H9 (cell line): Measurements from ENCODE around the gene PRR29. TPM values are rescaled to one million over a fixed set of nuclear protein-coding genes. Genes with fewer than 3 reads are reported as not detected.

ENCODE experiments used
- DNase-seq: peaks from one replicate; pipeline ENCODE4 v3.0.0-alpha.2; 2017
- H2AFZ ChIP-seq: one replicate; pipeline ENCODE4 v1.6.1; 2013; ENCODE audit warnings: mild to moderate bottlenecking, low read length, control low read depth, moderate library complexity
- H2AK5ac ChIP-seq: 2 replicates; pipeline ENCODE4 v1.6.1; 2013; ENCODE audit warnings: low read length, control low read depth, mixed read lengths; ENCODE audit not compliant: insufficient read length
- H2BK120ac ChIP-seq: one replicate; pipeline ENCODE4 v1.6.1; 2013; ENCODE audit warnings: low read depth, mild to moderate bottlenecking, low read length, control low read depth, inconsistent platforms; ENCODE audit not compliant: poor library complexity, severe bottlenecking
- H2BK12ac ChIP-seq: 2 replicates; pipeline ENCODE4 v1.6.1; 2013; ENCODE audit warnings: low read length, control low read depth, mixed read lengths, low read depth; ENCODE audit not compliant: insufficient read length
- H2BK15ac ChIP-seq: 2 replicates; pipeline ENCODE4 v1.6.1; 2013; ENCODE audit warnings: low read depth, low read length, control low read depth
- H2BK20ac ChIP-seq: one replicate; pipeline ENCODE4 v1.6.1; 2013; ENCODE audit warnings: low read depth, mild to moderate bottlenecking, low read length, control low read depth, inconsistent platforms; ENCODE audit not compliant: poor library complexity, severe bottlenecking
- H2BK5ac ChIP-seq: 2 replicates; pipeline ENCODE4 v1.6.1; 2013; ENCODE audit warnings: low read length, control low read depth, mixed read lengths; ENCODE audit not compliant: insufficient read length
- H3K14ac ChIP-seq: 2 replicates; pipeline ENCODE4 v1.6.1; 2013; ENCODE audit warnings: low read length, control low read depth; ENCODE audit not compliant: insufficient read depth
- H3K18ac ChIP-seq: 2 replicates; pipeline ENCODE4 v1.6.1; 2013; ENCODE audit warnings: low read depth, mild to moderate bottlenecking, mixed read lengths, low read length, control low read depth; ENCODE audit not compliant: insufficient read length
- H3K23ac ChIP-seq: 2 replicates; pipeline ENCODE4 v1.6.1; 2013; ENCODE audit warnings: low read length, control low read depth, mixed read lengths, low read depth; ENCODE audit not compliant: insufficient read length
- H3K23me2 ChIP-seq: 2 replicates; pipeline ENCODE4 v1.6.1; 2013; ENCODE audit warnings: low read depth, mild to moderate bottlenecking, mixed read lengths, low read length, control low read depth; ENCODE audit not compliant: insufficient read length, poor library complexity, severe bottlenecking
- H3K27ac ChIP-seq: 2 replicates; pipeline ENCODE4 v1.5.1; 2013; ENCODE audit warnings: low read length, control low read depth, mixed read lengths, low read depth; ENCODE audit not compliant: insufficient read length
- H3K27me3 ChIP-seq: 2 replicates; pipeline ENCODE4 v1.6.1; 2013; ENCODE audit warnings: low read length, control low read depth, inconsistent platforms; ENCODE audit not compliant: insufficient read depth
- H3K4ac ChIP-seq: 2 replicates; pipeline ENCODE4 v1.6.1; 2013; ENCODE audit warnings: low read depth, mild to moderate bottlenecking, control low read depth, inconsistent platforms, low read length, moderate library complexity
- H3K4me1 ChIP-seq: 2 replicates; pipeline ENCODE4 v1.6.1; 2013; ENCODE audit warnings: low read length, control low read depth, inconsistent platforms; ENCODE audit not compliant: insufficient read depth
- H3K4me2 ChIP-seq: 2 replicates; pipeline ENCODE4 v1.6.1; 2013; ENCODE audit warnings: low read length, control low read depth, mixed read lengths; ENCODE audit not compliant: insufficient read length, insufficient read depth
- H3K56ac ChIP-seq: 2 replicates; pipeline ENCODE4 v1.6.1; 2013; ENCODE audit warnings: low read depth, mild to moderate bottlenecking, mixed read lengths, low read length, control low read depth; ENCODE audit not compliant: insufficient read length
- H3K79me1 ChIP-seq: 2 replicates; pipeline ENCODE4 v1.6.1; 2013; ENCODE audit warnings: low read depth, mild to moderate bottlenecking, moderate library complexity, low read length, control low read depth, inconsistent platforms; ENCODE audit not compliant: insufficient read depth, poor library complexity, severe bottlenecking
- H3K79me2 ChIP-seq: 2 replicates; pipeline ENCODE4 v1.6.1; 2013; ENCODE audit warnings: low read length, control low read depth, inconsistent platforms; ENCODE audit not compliant: insufficient read depth
- H3K9ac ChIP-seq: 2 replicates; pipeline ENCODE4 v1.6.1; 2013; ENCODE audit warnings: low read length, control low read depth, mixed read lengths; ENCODE audit not compliant: insufficient read length; ENCODE audit errors: extremely low read depth
- H3K9me3 ChIP-seq: one replicate; pipeline ENCODE4 v1.6.1; 2013; ENCODE audit warnings: low read depth, low read length, inconsistent platforms; ENCODE audit not compliant: control insufficient read depth
- H3T11ph ChIP-seq: one replicate; pipeline ENCODE4 v1.6.1; 2013; ENCODE audit warnings: mild to moderate bottlenecking, low read length, control low read depth, inconsistent platforms
- H4K20me1 ChIP-seq: one replicate; pipeline ENCODE4 v1.6.1; 2013; ENCODE audit not compliant: control insufficient read depth, insufficient read length, insufficient read depth
- H4K5ac ChIP-seq: 2 replicates; pipeline ENCODE4 v1.6.1; 2013; ENCODE audit warnings: low read depth, mild to moderate bottlenecking, mixed read lengths, low read length, control low read depth; ENCODE audit not compliant: insufficient read length
- H4K8ac ChIP-seq: replicated peaks from 2 replicates; pipeline ENCODE4 v1.6.1; 2013; ENCODE audit warnings: low read length, control low read depth, mixed read lengths, low read depth; ENCODE audit not compliant: insufficient read length
- H4K91ac ChIP-seq: 2 replicates; pipeline ENCODE4 v1.6.1; 2013; ENCODE audit warnings: low read depth, mild to moderate bottlenecking, moderate library complexity, mixed read lengths, low read length, control low read depth; ENCODE audit not compliant: insufficient read length
- H3K27ac Mint-ChIP-seq, 3 experiments: 2 replicates in 2 of 3; 3 replicates in 1 of 3; pipeline ENCODE4 v1.8.0; 2020 to 2021; ENCODE audit warnings: mixed read lengths in 3 of 3, mild to moderate bottlenecking in 1 of 3, moderate library complexity in 1 of 3
- H3K27me3 Mint-ChIP-seq: 2 replicates; pipeline ENCODE4 v1.8.0; 2021; ENCODE audit warnings: low read depth, mild to moderate bottlenecking, moderate library complexity, mixed read lengths
- H3K36me3 Mint-ChIP-seq, 3 experiments: 2 replicates in 2 of 3; 3 replicates in 1 of 3; pipeline ENCODE4 v1.8.0; 2020 to 2021; ENCODE audit warnings: low read depth in 3 of 3, mixed read lengths in 3 of 3; ENCODE audit not compliant: insufficient read depth in 1 of 3
- H3K4me1 Mint-ChIP-seq, 2 experiments: 2 replicates each; pipeline ENCODE4 v1.8.0; 2020; ENCODE audit warnings: mixed read lengths in 2 of 2
- H3K4me3 Mint-ChIP-seq, 2 experiments: 2 replicates in 1 of 2; 3 replicates in 1 of 2; pipeline ENCODE4 v1.8.0; 2020 to 2021; ENCODE audit warnings: mild to moderate bottlenecking in 2 of 2, mixed read lengths in 2 of 2, moderate library complexity in 1 of 2
- H3K9me3 Mint-ChIP-seq, 2 experiments: 2 replicates in 1 of 2; 3 replicates in 1 of 2; pipeline ENCODE4 v1.8.0; 2020; ENCODE audit warnings: mild to moderate bottlenecking in 2 of 2, mixed read lengths in 2 of 2, moderate library complexity in 1 of 2
- CTCF ChIP-seq: fragments of 200-600 bp; sonication (generic); conservative IDR thresholded peaks from 3 replicates; pipeline ENCODE4 v1.8.0; 2021; ENCODE audit warnings: antibody characterized with exemption, mild to moderate bottlenecking
- WGBS: extraction: QIAGEN DNeasy Blood & Tissue Kit; methylation state at CpG from one replicate; pipeline ENCODE4 v1.1.7; 2013; ENCODE audit warnings: missing lambda C conversion rate, low lambda C conversion rate, mixed read lengths; ENCODE audit not compliant: insufficient read length; ENCODE audit errors: extremely low coverage; 5-methylcytosine and 5-hydroxymethylcytosine counted together
- total RNA-seq: library from RNA; stranded (reverse); gene quantifications from 2 replicates; pipeline ENCODE4 v1.2.1, GENCODE V29; 2021

PRR29 gene
- total RNA-seq, 1 experiment from 2014 or later: 0.87 TPM

DNA sequence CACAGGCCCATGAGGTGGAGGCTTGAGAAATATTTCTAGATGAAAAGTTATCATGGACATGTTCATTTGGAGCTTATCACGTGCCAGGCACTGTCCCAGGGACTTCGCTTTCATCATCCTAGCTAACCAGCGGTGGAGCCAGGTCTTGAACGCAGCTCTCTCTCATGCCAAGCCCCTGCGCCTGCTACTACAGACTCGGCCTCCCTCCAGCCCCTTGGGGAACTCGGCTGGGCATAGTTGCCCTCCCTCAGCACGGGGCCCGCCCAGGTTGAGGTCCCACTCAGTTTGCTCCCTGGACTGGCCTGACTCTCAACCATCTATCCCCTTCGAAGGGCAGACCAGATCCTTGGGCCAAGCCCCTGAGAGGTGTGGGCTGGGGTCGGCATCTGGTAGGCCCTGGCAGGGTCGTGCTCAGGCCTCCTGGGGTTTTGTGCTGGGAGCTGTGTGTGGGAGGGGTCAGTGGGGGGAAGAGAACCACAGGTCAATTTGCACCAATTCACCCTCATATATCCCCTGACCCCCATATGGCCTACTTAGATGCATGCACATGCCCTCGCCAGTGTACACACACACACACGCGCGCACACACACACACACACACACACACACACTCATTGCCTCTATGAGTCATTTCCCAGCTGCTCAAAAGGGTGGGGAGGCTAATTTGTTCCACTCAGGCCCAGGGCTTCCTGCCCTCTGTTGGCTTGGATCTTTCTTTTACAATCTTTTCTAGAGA is 13.3 kb upstream of the PRR29 start:
- Histone ChIP-seq H4K5ac (no peak overlapping the region), H3K4me1 (no peaks in the 10 kb centered on the region; the same call in 1 of the 2 replicates), H2BK5ac (no peak overlapping the region), H2AK5ac (no peak overlapping the region), H3K27me3 (no peaks in the 10 kb centered on the region), H3K23me2 (no peaks in the 10 kb centered on the region), H2BK12ac (no peak overlapping the region), H4K20me1 (no peaks in the 10 kb centered on the region), H3K23ac (no peak overlapping the region), H3K79me2 (no peaks in the 10 kb centered on the region), H4K91ac (no peak overlapping the region), H4K8ac (no peak overlapping the region), H3K4ac (no peak overlapping the region), H2BK20ac (no peak overlapping the region), H3K4me2 (no peak overlapping the region), H3K14ac (no peak overlapping the region), H3K9ac (no peak overlapping the region), H3T11ph (no peak overlapping the region), H2BK120ac (no peak overlapping the region), H2AFZ (no peak overlapping the region), H3K18ac (no peak overlapping the region), H3K27ac (no peak overlapping the region), H3K9me3 (peaks cover 5% of the 10 kb centered on the region), H2BK15ac (no peak overlapping the region; the same call in 1 of the 2 replicates), H3K79me1 (no peaks in the 10 kb centered on the region), H3K56ac (no peak overlapping the region)
- Mint-ChIP-seq H3K27me3 (peaks cover 3% of the 10 kb centered on the region; the same call in 1 of the 2 replicates), H3K4me3 (no peak overlapping the region), H3K9me3 (peaks cover 15% of the 10 kb centered on the region in 2 experiments), H3K36me3 (peaks cover 6 to 13% (median 11%) of the 10 kb centered on the region in 3 experiments; a peak in 6 of 7 replicates), H3K27ac (no peak overlapping the region; a peak in 1 of 7 replicates), H3K4me1 (peaks cover 8 to 20% of the 10 kb centered on the region in 2 experiments)
- no peak for DNase-seq
- WGBS: no CpG with 5 or more reads among the region's 16 CpGs
- no peak for TF ChIP-seq CTCF
